ENCODE results near the gene DSTN. TPM values are rescaled to one million over a fixed set of nuclear protein-coding genes. Genes with fewer than 3 reads are reported as not detected.
A peak's percentile ranks its signal among the peaks of the same experiment; 100 is the strongest.

The DSTN gene
- total and polyA plus RNA-seq, 9 of the 15 experiments (the other 6 are each of a cell fraction or from before 2014, with no cell fraction given): 25.7 to 88.3 (median 61.0) TPM

DNA sequence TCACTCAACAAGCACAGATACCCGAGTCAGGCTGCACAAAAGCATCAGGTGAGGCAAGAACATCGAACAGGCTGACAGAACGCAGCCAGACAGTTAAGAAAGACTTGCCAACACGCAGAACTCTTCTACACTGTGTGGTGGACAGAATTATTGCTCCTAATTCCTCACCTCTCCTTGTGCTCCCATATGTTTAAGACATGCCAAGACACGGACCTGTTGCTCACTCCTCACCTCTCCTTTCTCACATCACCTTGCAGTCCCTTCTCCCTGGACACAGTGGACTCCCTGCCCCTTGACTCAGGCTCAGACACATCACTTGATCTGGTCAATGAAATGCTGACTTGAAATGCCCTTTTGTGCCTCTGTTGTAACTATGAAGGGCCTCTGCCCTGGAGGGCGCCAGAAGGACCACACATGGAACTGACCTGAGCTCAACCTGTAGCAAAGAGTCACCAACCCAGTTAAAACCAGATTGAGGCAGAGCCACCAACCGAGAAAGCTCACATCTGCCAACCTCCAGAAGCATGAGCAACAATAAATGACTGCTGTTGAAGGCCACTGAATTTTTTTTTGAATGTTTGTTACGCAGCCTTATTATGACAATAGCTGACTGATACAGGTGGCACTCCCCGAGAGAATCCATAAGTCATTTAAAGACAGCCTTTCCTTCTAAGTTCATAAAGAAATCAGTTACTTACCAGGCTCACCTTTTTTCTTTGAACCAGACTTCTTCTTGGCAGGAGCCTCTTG is 88.2 kb downstream of the DSTN start:
- intact Hi-C loops (cut with micrococcal nuclease) (no loop called here), in situ Hi-C loops (cut with MboI) (no loop called here)
- Histone ChIP-seq H3K27me3 (ENCODE audit: control insufficient read depth in 2 of 2, insufficient read depth in 2 of 2, low read length in 2 of 2) (no peaks in the 10 kb centered on the region), H2AFZ (ENCODE audit: low read depth, low read length) (no peak overlapping the region), H3K36me3 (ENCODE audit: control insufficient read depth, insufficient read depth, low read length) (peaks cover 29% of the 10 kb centered on the region; the same call in 1 of the 3 replicates), H4K20me1 (replicated peaks; ENCODE audit: control insufficient read depth, insufficient read depth, low read length) (no peaks in the 10 kb centered on the region), H3K9ac (ENCODE audit: insufficient read depth in 1 of 2, low read depth in 2 of 2, low read length in 2 of 2) (no peak overlapping the region), H3K4me2 (ENCODE audit: insufficient read depth, low read length) (no peak overlapping the region), H3K9me1 (ENCODE audit: control insufficient read depth, insufficient read depth, low read length) (peaks cover 5% of the 10 kb centered on the region), H3K4me1 (replicated peaks in 1 of 2; ENCODE audit: control insufficient read depth in 2 of 2, insufficient read depth in 2 of 2, low read length in 2 of 2) (no peaks in the 10 kb centered on the region; a peak in 2 of 5 replicates), H3K4me3 (no peak overlapping the region), H3K9me3 (replicated peaks; ENCODE audit: control insufficient read depth, insufficient read depth, low read depth, low read length) (0 out of 2 replicates have a peak, but pooled peaks cover 2% of the 10 kb centered on the region), H3K79me2 (ENCODE audit: control insufficient read depth, insufficient read depth, low read length) (peaks cover 20% of the 10 kb centered on the region), H3K27ac (ENCODE audit: extremely low read depth, low read depth, low read length) (no peak overlapping the region)
- ChIA-PET POLR2A (interaction anchor here (1.8 kb wide), 1 partner anchor 8 kb away, joined by 7 read pairs; no protein-coding TSS in a partner anchor), CTCF (ENCODE audit: low intra/inter-chr PET ratio) (no interaction called here)
- 100% methylated on average over 9 of the region's 9 CpGs for WGBS (ENCODE audit: insufficient coverage, low coverage, missing lambda C conversion rate)
- no peak for ATAC-seq
- no TSS peak for BruUV-seq (replicated peaks)
- FAIRE-seq: no peak
- DNase-seq (ENCODE audit: extremely low read depth in 1 of 4, low spot score in 3 of 4): no peak
- no peak for TF ChIP-seq HDAC6 (IDR thresholded peaks at IDR 0.05; ENCODE audit: low read depth, low read length)
- TF ChIP-seq, protein P1, sequence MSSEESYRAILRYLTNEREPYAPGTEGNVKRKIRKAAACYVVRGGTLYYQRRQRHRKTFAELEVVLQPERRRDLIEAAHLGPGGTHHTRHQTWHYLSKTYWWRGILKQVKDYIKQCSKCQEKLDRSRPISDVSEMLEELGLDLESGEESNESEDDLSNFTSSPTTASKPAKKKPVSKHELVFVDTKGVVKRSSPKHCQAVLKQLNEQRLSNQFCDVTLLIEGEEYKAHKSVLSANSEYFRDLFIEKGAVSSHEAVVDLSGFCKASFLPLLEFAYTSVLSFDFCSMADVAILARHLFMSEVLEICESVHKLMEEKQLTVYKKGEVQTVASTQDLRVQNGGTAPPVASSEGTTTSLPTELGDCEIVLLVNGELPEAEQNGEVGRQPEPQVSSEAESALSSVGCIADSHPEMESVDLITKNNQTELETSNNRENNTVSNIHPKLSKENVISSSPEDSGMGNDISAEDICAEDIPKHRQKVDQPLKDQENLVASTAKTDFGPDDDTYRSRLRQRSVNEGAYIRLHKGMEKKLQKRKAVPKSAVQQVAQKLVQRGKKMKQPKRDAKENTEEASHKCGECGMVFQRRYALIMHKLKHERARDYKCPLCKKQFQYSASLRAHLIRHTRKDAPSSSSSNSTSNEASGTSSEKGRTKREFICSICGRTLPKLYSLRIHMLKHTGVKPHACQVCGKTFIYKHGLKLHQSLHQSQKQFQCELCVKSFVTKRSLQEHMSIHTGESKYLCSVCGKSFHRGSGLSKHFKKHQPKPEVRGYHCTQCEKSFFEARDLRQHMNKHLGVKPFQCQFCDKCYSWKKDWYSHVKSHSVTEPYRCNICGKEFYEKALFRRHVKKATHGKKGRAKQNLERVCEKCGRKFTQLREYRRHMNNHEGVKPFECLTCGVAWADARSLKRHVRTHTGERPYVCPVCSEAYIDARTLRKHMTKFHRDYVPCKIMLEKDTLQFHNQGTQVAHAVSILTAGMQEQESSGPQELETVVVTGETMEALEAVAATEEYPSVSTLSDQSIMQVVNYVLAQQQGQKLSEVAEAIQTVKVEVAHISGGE (CRISPR knock-in tag; IDR thresholded peaks at IDR 0.05): no peak
- 0 out of 2 replicates have a peak, but pooled peaks have one; percentile 26 for TF ChIP-seq HDAC2 (IDR thresholded peaks at IDR 0.05)
- no peak for TF ChIP-seq NFYB (IDR thresholded peaks at IDR 0.05; ENCODE audit: extremely low read depth, insufficient read length)
- 0 out of 4 replicates have a peak, but pooled peaks of 1 of the 2 experiments have one; percentile 9 for TF ChIP-seq RCOR1 (IDR thresholded peaks at IDR 0.05; ENCODE audit: borderline replicate concordance in 1 of 2, low read depth in 2 of 2, low read length in 2 of 2)
- TF ChIP-seq SIN3B (IDR thresholded peaks at IDR 0.05; ENCODE audit: low read depth): no peak
- TF ChIP-seq KDM1A (IDR thresholded peaks at IDR 0.05): peak; percentile 28 to 47; a peak in 2 of 4 replicates
- TF ChIP-seq, protein P2, sequence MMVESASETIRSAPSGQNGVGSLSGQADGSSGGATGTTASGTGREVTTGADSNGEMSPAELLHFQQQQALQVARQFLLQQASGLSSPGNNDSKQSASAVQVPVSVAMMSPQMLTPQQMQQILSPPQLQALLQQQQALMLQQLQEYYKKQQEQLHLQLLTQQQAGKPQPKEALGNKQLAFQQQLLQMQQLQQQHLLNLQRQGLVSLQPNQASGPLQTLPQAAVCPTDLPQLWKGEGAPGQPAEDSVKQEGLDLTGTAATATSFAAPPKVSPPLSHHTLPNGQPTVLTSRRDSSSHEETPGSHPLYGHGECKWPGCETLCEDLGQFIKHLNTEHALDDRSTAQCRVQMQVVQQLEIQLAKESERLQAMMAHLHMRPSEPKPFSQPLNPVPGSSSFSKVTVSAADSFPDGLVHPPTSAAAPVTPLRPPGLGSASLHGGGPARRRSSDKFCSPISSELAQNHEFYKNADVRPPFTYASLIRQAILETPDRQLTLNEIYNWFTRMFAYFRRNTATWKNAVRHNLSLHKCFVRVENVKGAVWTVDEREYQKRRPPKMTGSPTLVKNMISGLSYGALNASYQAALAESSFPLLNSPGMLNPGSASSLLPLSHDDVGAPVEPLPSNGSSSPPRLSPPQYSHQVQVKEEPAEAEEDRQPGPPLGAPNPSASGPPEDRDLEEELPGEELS (CRISPR knock-in tag; IDR thresholded peaks at IDR 0.05; ENCODE audit: borderline replicate concordance): no peak
- peak; percentile 61; the same call in 1 of the 2 replicates for TF ChIP-seq TRIM28 (IDR thresholded peaks at IDR 0.05)
- TF ChIP-seq, protein P3, sequence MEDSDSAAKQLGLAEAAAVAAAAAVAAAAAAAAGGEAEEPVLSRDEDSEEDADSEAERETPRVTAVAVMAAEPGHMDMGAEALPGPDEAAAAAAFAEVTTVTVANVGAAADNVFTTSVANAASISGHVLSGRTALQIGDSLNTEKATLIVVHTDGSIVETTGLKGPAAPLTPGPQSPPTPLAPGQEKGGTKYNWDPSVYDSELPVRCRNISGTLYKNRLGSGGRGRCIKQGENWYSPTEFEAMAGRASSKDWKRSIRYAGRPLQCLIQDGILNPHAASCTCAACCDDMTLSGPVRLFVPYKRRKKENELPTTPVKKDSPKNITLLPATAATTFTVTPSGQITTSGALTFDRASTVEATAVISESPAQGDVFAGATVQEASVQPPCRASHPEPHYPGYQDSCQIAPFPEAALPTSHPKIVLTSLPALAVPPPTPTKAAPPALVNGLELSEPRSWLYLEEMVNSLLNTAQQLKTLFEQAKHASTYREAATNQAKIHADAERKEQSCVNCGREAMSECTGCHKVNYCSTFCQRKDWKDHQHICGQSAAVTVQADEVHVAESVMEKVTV (CRISPR knock-in tag; IDR thresholded peaks at IDR 0.05): no peak
- peak in 1 of 2 experiments; percentile 68; a peak in 1 of 3 replicates for TF ChIP-seq CBX3 (IDR thresholded peaks at IDR 0.05; ENCODE audit: borderline replicate concordance in 1 of 2, low read length in 2 of 2)
- peak; percentile 87 for TF ChIP-seq RBM25 (IDR thresholded peaks at IDR 0.05; ENCODE audit: low read depth, low read length, severe bottlenecking)
- TF ChIP-seq CHD4 (IDR thresholded peaks at IDR 0.05; ENCODE audit: insufficient read depth, insufficient replicate concordance, low read depth, low read length, poor library complexity, severe bottlenecking): peak; percentile 64
